Heart right ventricle (tissue), 16 donors: ENCODE results near the gene SPECC1L. TPM values are rescaled to one million over a fixed set of nuclear protein-coding genes. Genes with fewer than 3 reads are reported as not detected.

ENCODE experiments used
- ATAC-seq, 8 donors: fragments of 200-7000 bp; cut with Tn5 transposase; one replicate each; pipeline ENCODE4 v1.9.1; 2020; ENCODE audit warnings: mild to moderate bottlenecking in 8 of 8, moderate library complexity in 8 of 8, moderate number of reproducible peaks in 1 of 8
- DNase-seq, 2 donors: peaks; one replicate each; pipeline ENCODE4 v3.0.0-alpha.2; 2020
- H3K27ac ChIP-seq, 10 donors: fragments of 200-600 bp; sonication (generic) in 2 of 10; one replicate each; pipeline versions ENCODE4 v1.5.0 to v1.8.0; 2020 to 2022; ENCODE audit warnings: mild to moderate bottlenecking in 3 of 10
- H3K27me3 ChIP-seq, 7 donors: fragments of 200-600 bp; one replicate each; pipeline ENCODE4 v1.8.0; 2021 to 2022; ENCODE audit warnings: mild to moderate bottlenecking in 2 of 7
- H3K36me3 ChIP-seq, 9 donors: fragments of 200-600 bp; sonication (generic) in 1 of 9; one replicate each; pipeline versions ENCODE4 v1.5.0 to v1.8.0; 2020 to 2022; ENCODE audit warnings: mild to moderate bottlenecking in 2 of 9
- H3K4me1 ChIP-seq, 9 donors: fragments of 200-600 bp; sonication (generic) in 1 of 9; one replicate each; pipeline versions ENCODE4 v1.5.0 to v1.8.0; 2020 to 2022; ENCODE audit warnings: mild to moderate bottlenecking in 4 of 9
- H3K4me3 ChIP-seq, 10 donors: fragments of 200-600 bp; sonication (generic) in 2 of 10; one replicate each; pipeline versions ENCODE4 v1.5.0 to v1.8.0; 2020 to 2022; ENCODE audit warnings: mild to moderate bottlenecking in 7 of 10, moderate library complexity in 2 of 10
- H3K9me3 ChIP-seq, 11 donors: fragments of 200-600 bp in 10 of 11; sonication (generic) in 2 of 11; one replicate each; pipeline versions ENCODE4 v1.5.0 to v1.8.0; 2013 to 2022; ENCODE audit warnings: mild to moderate bottlenecking in 2 of 11, control low read depth in 1 of 11, moderate library complexity in 1 of 11
- CTCF ChIP-seq, 9 donors: fragments of 200-600 bp; sonication (generic) in 2 of 9; IDR thresholded peaks; one replicate each; pipeline versions ENCODE4 v1.5.0 to v1.8.0; 2021 to 2022; ENCODE audit warnings: antibody characterized with exemption in 9 of 9, mild to moderate bottlenecking in 5 of 9, moderate library complexity in 1 of 9
- WGBS, 2 donors: extraction: QIAGEN DNeasy Blood & Tissue Kit; methylation state at CpG; one replicate each; pipeline ENCODE4 v1.1.7; 2013; ENCODE audit warnings: inconsistent platforms in 1 of 2; 5-methylcytosine and 5-hydroxymethylcytosine counted together
- intact Hi-C, 10 donors: fragments of 100-400 bp; cut with DNase I; formaldehyde crosslinking; loops; one replicate each; pipeline versions ENCODE4 v1.11.1 to v1.14.2; 2022
- polyA plus RNA-seq, 2 donors: library from polyadenylated mRNA; stranded (reverse); fragments of 200-250 nt; gene quantifications; one replicate each; pipeline ENCODE4 v1.2.3, GENCODE V29; 2013
- total RNA-seq, 10 donors: library from RNA; stranded (reverse); fragmentation: NEBNext Ultra II Directional in 3 of 10; extraction: Animal tissue kit (Norgen Biotek cat#: 25700) in 3 of 10; gene quantifications; one replicate each; pipeline versions ENCODE4 v1.2.1 to v1.2.4, GENCODE V29; 2021 to 2023
- donor health status: Arrhythmogenic right ventricular cardiomyopathy.
- donor health status: ischemic (EF 13 %, LVEDD 7.1; RV severe dilation, severe dysfunction).
- donor health status: healthy with polysubstance abuse.
- donor health status: DM: no; HTN: yes; CAD: no.
- donor health status: DM: no; HTN: no; CAD: no.
- donor health status: ischemic (EF 25% LVEDD 6.9; RV normal size, moderate dysfunction).
- donor health status: ischemic (EF 25% LVEDD 5.7; RV mildly dilated, moderate dysfunction).
- donor health status: healthy.
- donor health status: DM: yes; HTN: yes; CAD: no.
- donor health status: Ischemic cardiomyopathy.
- donor health status: ischemic (EF 35%, LVEDD 5.7; RV mildly dilated, moderate dysfunction).
- donor health status: nonischemic (EF 11% LVEDD 7.7; RV severe dilation, severe dysfunction).
- donor health status: DM: yes; HTN: yes; CAD: no.
- donor health status: PGD.
- donor health status: ischemic (EF 29% LVEDD 5.4; RV normal size, mild dysfunction).
- donor health status: nonischemic (EF 23%, LVEDD 6.1; RV moderate dilation, normal function).

The SPECC1L gene
- total and polyA plus RNA-seq, 12 donors: 8.3 to 61.7 (median 49.5) TPM

- H3K4me1 ChIP-seq: peaks cover 0 to 25% (median 9%) of the 10 kb centered on the region in 9 donors
- H3K27ac ChIP-seq: peak overlapping the region in 2 of 10 donors; percentile 26 to 29
- H3K4me3 ChIP-seq: no peak overlapping the region
- H3K36me3 ChIP-seq: peaks cover 0 to 67% (median 19%) of the 10 kb centered on the region in 9 donors
- intact Hi-C loops: no loop called here
- no peak for TF ChIP-seq CTCF (IDR thresholded peaks at IDR 0.05)
- peaks cover 0 to 7% (median 0%) of the 10 kb centered on the region in 11 donors for H3K9me3 ChIP-seq
- DNase-seq (no peak), ATAC-seq (no peak)
- H3K27me3 ChIP-seq: no peaks in the 10 kb centered on the region
- 58 to 65% methylated on average over 1 of the region's 1 CpG for WGBS, 2 donors
Measured at GRCh38 chr22:24380905-24381230, 110.2 kb downstream of the SPECC1L start.

DNA sequence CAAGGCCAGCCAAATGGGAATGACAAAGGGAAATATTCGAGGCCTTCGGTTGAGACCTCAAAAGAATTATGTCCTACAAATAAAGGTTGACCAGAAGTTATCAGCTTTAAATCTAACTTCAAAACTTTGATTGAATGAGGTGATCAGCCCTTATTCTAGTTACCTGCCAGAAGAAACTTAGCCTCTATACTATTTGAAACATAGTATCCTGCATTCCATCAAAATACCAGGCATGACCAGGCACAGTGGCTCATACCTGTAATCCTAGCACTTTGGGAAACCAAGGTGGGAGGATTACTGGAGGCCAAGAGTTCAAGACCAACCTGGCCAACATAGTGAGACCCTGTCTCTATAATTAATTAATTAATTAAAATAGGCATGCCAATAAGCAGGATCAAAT, 112.4 kb downstream of the SPECC1L start:
- ATAC-seq (no peak), DNase-seq (no peak)
- Histone ChIP-seq H3K27ac (no peak overlapping the region), H3K4me1 (peaks cover 0 to 28% (median 10%) of the 10 kb centered on the region in 9 donors), H3K4me3 (no peak overlapping the region), H3K9me3 (no peaks in the 10 kb centered on the region), H3K36me3 (peaks cover 0 to 52% (median 4%) of the 10 kb centered on the region in 9 donors), H3K27me3 (no peaks in the 10 kb centered on the region)
- intact Hi-C loops: no loop called here
- no peak for TF ChIP-seq CTCF (IDR thresholded peaks at IDR 0.05)
- 90 to 91% methylated on average over 2 of the region's 2 CpGs for WGBS, 2 donors

GRCh38 chr22:24384131-24384530, 113.5 kb downstream of the SPECC1L start:
- peaks cover 0 to 42% (median under 1%) of the 10 kb centered on the region in 9 donors for H3K36me3 ChIP-seq
- H3K4me1 ChIP-seq: peaks cover 0 to 33% (median 17%) of the 10 kb centered on the region in 9 donors
- intact Hi-C loops: no loop called here
- no peak for TF ChIP-seq CTCF (IDR thresholded peaks at IDR 0.05)
- no peak overlapping the region for H3K4me3 ChIP-seq
- WGBS, 2 donors: 70 to 81% methylated on average over 1 of the region's 1 CpG
- no peaks in the 10 kb centered on the region for H3K9me3 ChIP-seq
- H3K27me3 ChIP-seq: no peaks in the 10 kb centered on the region
- peak overlapping the region in 1 of 10 donors; percentile 13 for H3K27ac ChIP-seq
- ATAC-seq: no peak
- DNase-seq: no peak

GRCh38 chr22:24386937-24387471, 116.4 kb downstream of the SPECC1L start:
- no peak for TF ChIP-seq CTCF (IDR thresholded peaks at IDR 0.05)
- intact Hi-C loops: no loop called here
- DNase-seq (no peak), ATAC-seq (peak in 1 of 8 donors; percentile 48)
- H3K27ac ChIP-seq: peak overlapping the region in 1 of 10 donors; percentile 29
- no peaks in the 10 kb centered on the region for H3K27me3 ChIP-seq
- H3K4me1 ChIP-seq: peaks cover 0 to 51% (median 35%) of the 10 kb centered on the region in 9 donors
- H3K36me3 ChIP-seq: peaks cover 0 to 17% (median 0%) of the 10 kb centered on the region in 9 donors
- no peak overlapping the region for H3K4me3 ChIP-seq
- 62 to 73% methylated on average over 2 of the region's 2 CpGs for WGBS, 2 donors
- no peaks in the 10 kb centered on the region for H3K9me3 ChIP-seq
